Stimulated activated CD4-positive, alpha-beta T cell treated with anti-CD3 and anti-CD28 coated beads, Interleukin-15, amount 100 ng/mL, for 48 hours (primary cell): ENCODE results near the gene PAGR1.
"Not testable (repeated sequence)": the region's sequence is repeated elsewhere in the genome, so short reads cannot be mapped to it uniquely, and the experiment has no call there.

Experiments used
- DNase-seq, 2 donors: peaks; one replicate each; pipeline ENCODE4 v3.0.0-alpha.2; 2020; ENCODE audit warnings: low read depth in 2 of 2

PAGR1 gene

GRCh38 chr16:29812754-29813643 lies 3.0 kb upstream of the PAGR1 start:
- no peak for DNase-seq

DNA sequence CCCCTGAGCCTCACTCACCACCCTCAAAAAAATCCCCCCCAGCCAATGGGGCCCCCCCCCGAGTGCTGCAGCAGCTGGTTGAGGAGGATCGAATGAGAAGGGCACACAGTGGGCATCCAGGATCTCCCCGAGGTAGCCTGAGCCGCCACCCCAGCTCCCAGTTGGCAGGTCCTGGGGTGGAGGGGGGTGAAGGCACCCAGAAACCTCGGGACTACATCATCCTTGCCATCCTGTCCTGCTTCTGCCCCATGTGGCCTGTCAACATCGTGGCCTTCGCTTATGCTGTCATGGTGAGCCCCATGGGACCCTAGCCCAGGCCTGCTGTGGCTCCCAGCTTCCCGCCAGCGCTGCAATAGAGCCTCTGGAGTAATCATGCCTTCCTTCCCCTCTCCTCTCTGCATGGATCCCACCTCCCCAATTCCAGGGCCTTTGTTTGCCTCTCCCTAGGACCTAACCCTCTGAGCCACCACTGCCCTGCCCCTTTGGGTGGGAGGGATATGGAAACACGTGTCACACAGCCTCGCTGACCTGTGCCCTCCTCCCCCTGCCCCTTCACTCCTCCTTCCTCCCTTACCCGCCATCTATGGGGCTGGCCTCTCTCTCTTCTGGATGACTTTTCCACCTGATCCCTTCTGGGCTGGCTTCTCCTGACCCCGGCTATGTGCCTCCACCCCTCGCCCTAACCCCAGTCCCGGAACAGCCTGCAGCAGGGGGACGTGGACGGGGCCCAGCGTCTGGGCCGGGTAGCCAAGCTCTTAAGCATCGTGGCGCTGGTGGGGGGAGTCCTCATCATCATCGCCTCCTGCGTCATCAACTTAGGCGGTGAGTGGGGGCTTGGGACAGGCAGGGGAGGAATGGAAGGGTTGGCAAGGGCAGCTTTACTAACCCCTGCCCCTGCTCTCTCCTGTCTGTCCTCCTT lies 2.0 kb upstream of the PAGR1 start:
- no peak for DNase-seq

- DNase-seq = no peak
Measured at GRCh38 chr16:29814592-29814991, 1.4 kb upstream of the PAGR1 start.

- no peak for DNase-seq
Measured at GRCh38 chr16:29815032-29815721, 775 bp upstream of the PAGR1 start.

GRCh38 chr16:29816694-29817441 lies 916 bp downstream of the PAGR1 start:
- no peak for DNase-seq

GRCh38 chr16:29818082-29818481 lies 2.1 kb downstream of the PAGR1 start:
- DNase-seq = no peak

GRCh38 chr16:29819506-29819905 lies 3.6 kb downstream of the PAGR1 start:
- no peak for DNase-seq

GRCh38 chr16:29820271-29820701 lies 4.3 kb downstream of the PAGR1 start, which contains the start of gene MVP:
TSS of gene MVP (plus strand) at chr16:29820462. CDS start at chr16:29830550, 10,088 bp downstream.
- DNase-seq = no peak

- DNase-seq = no peak
Measured at GRCh38 chr16:29820730-29821642, 5.0 kb downstream of the PAGR1 start.

DNA sequence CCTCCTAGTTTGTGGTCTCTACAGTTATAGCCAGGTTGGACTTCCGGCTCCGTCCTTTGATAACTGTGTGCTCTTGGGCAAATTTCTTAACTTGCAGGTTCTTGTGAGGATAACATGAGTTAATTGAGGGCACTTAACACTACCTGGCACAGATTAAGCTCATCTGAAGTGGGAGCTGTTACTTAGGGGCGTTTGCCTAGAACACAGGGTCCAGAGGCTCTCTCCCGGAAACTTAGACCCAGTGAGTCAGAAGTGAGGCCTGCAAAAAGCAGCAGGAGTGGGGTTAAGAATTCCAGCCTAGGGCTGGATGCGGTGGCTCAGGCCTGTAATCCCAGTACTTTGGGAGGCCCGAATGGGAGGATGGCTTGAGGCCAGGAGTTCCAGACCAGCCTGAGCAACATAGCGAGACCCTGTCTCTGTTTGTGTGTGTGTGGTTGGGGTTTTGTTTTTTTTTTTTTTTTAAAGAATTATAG lies 5.7 kb downstream of the PAGR1 start:
- DNase-seq = no peak

- no peak for DNase-seq
Measured at GRCh38 chr16:29824589-29825144, 8.7 kb downstream of the PAGR1 start.

- no peak for DNase-seq
Measured at GRCh38 chr16:29825145-29826044, 9.4 kb downstream of the PAGR1 start.

DNA sequence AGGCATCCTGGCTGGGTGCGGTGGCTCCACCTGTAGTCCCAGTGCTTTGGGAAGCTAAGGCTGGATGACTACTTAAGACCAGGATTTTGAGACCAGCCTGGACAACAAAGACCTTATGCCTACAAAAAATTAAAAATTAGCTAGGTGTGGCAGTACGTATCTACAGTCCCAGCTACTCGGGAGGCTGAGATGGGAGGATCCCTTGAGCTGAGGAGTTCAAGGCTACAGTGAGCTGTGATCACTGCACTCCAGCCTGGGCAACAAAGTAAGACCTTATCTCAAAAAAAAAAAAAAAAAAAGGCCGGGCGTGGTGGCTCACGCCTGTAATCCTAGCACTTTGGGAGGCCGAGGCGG lies 10.4 kb downstream of the PAGR1 start:
- DNase-seq = no peak

DNA sequence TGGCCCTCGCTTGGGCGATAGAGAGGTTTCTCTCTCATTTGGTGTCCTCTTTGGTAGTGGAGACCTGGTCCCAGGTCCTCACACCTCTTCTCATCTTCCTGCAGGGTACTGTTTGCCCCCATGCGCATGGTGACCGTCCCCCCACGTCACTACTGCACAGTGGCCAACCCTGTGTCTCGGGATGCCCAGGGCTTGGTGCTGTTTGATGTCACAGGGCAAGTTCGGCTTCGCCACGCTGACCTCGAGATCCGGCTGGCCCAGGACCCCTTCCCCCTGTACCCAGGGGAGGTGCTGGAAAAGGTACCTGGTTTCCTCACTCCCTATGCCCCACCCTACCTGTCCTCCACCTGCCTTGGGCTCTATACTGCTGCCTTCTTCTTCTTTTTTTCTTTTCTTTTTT lies 14.8 kb downstream of the PAGR1 start:
- DNase-seq = no peak

- DNase-seq = no peak
Measured at GRCh38 chr16:29831490-29831889, 15.5 kb downstream of the PAGR1 start.

DNA sequence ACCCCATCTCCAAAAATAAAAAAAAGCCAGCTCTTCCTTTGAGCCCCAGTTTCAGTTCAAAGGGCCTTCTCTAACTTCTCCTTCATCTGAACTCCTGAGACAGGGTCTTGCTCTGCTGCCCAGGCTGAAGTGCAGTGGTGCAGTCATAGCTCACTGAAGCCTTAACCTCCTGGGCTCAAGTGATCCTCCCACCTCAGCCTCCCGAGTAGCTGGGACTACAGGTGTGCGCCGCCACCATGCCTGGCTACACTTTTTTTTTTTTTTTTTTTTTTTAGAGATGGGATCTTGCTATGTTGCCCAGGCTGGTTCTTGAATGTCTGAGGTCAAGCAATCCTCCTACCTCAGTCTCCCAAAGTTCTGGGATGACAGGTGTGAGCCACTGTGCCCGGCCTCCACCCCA lies 17.3 kb downstream of the PAGR1 start:
- not testable (repeated sequence) for DNase-seq

GRCh38 chr16:29834079-29834478 lies 18.1 kb downstream of the PAGR1 start:
- no peak for DNase-seq

GRCh38 chr16:29835926-29836325 lies 20.0 kb downstream of the PAGR1 start:
- no peak for DNase-seq

GRCh38 chr16:29836623-29837022 lies 20.7 kb downstream of the PAGR1 start:
- DNase-seq = no peak
